Fibroblast of lung (primary cell): Measurements from ENCODE around the gene TPD52L2.

Experiments used
- CTCF ChIP-seq, 2 donors: IDR thresholded peaks in 1 of 2; conservative IDR thresholded peaks in 1 of 2; 1 replicate in 1 of 2; 2 replicates in 1 of 2; pipeline ENCODE4 v1.5.1; 2011 to 2012; ENCODE audit warnings: low read length in 2 of 2, control low read depth in 1 of 2, inconsistent platforms in 1 of 2, low read depth in 1 of 2, mild to moderate bottlenecking in 1 of 2
- EZH2 ChIP-seq: IDR thresholded peaks from 2 replicates; pipeline ENCODE4 v1.5.1; 2012; ENCODE audit warnings: low read length, control low read depth, mild to moderate bottlenecking; ENCODE audit errors: missing control alignments

- no peak for TF ChIP-seq EZH2
- peak; percentile 19 to 53 for TF ChIP-seq CTCF (conservative IDR thresholded peaks at IDR 0.05 in 1 of 2, IDR thresholded peaks at IDR 0.05 in 1 of 2; ENCODE audit: low read depth in 1 of 2, low read length in 2 of 2)
Observed at GRCh38 chr20:63819224-63819921, 45.7 kb upstream of the TPD52L2 start.
